ENCODE results near the gene CPEB1.
A peak's percentile ranks its signal among the peaks of the same experiment; 100 is the strongest.
"Not testable (repeated sequence)": the region's sequence is repeated elsewhere in the genome, so short reads cannot be mapped to it uniquely, and the experiment has no call there.

Gene CPEB1

GRCh38 chr15:82545002-82545401, 102.2 kb downstream of the CPEB1 start:
- DNase-seq (ENCODE audit: low read depth) = no peak

DNA sequence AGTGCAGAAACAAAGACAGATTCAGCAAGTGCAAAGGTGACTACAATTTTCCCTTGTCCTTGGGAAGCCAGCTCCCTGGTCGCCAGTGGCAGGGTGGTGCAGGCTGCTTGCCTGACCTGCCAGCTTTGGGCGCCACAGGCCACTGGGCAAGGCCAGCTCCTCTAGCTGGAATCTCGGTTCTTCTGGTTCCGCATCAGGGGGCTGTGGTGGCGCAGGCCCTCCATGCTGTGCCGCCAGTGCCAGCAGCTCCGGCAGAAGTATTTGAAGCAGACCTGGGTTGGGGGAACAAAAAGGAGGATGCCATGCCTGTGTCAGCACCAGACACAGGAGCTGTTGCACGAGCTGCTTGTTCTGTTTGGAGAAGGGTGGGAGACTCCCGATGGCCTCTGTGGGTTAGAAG, 102.7 kb downstream of the CPEB1 start:
- DNase-seq (ENCODE audit: low read depth) = no peak

DNA sequence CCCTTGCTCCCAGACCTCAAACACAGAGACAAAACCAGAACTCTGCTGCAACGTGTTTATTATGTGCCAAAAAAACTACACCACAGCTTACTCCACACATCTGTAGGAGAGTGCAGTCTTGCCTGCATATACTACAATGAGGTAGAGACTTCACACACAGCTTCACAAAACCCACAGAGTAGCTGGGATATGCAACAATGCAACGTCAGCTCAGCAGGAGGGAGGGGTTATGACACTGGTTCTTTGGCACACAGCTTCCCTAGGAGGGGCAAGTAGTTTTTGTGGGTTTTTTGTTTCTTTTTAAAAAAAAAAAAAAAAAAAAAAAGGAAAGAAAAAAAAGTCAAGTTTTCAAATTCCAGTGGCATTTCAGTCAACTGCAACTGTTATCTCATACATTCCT, 104.0 kb downstream of the CPEB1 start:
- DNase-seq (ENCODE audit: low read depth) = no peak

GRCh38 chr15:82540984-82541431, 106.2 kb downstream of the CPEB1 start:
- no peak for DNase-seq (ENCODE audit: low read depth)

DNA sequence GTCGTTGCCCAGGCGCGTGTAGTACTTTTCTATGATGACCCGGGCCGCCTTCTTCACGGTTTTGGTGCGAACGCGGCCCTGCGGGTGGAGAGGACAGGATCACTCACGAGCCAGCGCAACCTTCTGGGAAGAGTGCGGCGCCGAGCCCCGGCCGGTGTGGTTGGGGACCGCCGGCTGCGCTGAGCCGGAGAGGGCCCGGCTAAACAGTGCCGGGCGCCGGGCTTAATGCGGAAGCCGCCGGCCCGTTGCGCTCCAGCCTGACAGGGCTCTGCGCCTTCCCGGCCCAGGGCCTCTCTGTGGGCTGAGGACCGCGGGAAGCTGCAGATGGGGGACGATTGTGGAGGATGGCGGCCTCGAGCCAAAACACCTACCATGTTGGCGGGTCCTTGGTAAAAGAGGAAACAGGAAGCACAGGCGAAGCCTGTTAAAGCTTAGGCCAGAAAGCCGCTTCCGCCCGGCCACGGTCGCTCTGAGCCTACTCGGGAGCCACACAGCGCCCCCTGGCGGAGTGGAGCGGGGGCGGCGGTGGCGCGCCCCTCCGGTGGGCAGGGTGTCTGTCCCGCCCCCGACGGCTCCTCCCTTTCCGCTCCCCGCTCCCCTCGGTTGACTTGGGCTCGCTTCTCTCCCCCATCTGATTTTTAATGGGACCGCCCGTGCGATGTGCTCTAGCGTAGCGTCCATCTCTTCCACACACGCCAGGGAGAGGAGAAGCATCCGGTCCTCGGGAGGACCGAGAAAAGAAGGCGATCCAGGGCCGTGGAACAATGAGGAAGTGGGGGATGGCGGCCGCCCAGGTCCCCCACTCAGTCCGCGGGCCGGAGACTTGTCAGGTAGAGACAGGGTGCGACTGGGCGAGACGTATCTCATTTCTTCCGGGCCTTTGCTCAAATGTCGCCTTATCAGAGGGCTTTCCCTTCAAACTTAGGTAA, 106.8 kb downstream of the CPEB1 start, which contains the start of gene RPS17:
TSS of gene RPS17 (minus strand) at position 403 of the 929 bp plus-strand sequence. CDS start at position 374, 29 bp downstream.
- peak; percentile 95 for DNase-seq (ENCODE audit: low read depth)

DNA sequence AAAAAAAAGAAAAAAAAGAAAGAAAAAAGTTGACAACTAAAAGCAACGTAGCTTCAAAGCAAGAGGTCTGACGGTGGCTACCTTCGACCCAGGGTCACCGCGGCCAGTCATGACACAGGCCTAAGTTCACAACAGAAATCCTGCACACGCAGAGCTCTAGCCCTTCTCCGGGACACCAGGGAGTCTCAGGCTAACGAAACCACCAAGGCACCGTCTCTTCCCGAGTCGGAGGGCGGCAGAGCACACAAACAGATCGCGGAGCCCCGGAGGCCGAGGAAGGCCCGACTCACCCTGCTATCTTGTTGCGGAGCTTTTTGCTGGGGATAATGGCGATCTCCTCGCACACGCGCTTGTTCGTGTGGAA, 107.5 kb downstream of the CPEB1 start:
- no peak for DNase-seq (ENCODE audit: low read depth)

DNA sequence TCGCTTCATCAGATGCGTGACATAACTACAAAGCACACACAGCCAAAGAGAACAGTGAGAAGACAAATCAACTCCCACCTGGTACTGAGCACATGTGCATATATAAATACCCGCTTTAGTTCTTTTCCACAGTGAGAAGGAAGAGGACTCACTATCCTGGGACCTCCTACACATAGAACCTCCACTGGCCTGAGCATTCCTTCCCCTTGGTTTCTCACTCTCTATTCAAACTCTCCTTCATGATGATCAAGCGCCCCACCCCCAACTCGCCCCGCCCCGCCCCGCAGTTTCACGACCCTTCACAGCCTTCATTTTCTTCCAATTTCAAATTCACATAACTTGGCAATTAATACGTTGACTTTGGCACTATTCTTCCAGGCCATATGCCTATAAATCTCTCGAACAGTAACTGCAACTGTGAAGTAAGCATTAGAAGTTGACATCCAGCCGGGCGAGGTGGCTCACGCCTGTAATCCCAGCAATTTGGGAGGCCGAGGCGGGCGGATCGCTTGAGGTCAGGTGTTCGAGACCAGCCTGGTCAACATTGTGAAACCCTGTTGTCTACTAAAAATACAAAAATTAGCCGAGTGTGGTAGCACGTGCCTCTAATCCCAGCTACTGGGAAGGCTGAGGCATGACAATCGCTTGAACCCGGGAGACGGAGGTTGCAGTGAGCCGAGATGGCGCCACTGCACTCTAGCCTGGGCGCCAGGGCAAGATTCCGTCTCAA, 108.0 kb downstream of the CPEB1 start:
- DNase-seq (ENCODE audit: low read depth) = no peak

DNA sequence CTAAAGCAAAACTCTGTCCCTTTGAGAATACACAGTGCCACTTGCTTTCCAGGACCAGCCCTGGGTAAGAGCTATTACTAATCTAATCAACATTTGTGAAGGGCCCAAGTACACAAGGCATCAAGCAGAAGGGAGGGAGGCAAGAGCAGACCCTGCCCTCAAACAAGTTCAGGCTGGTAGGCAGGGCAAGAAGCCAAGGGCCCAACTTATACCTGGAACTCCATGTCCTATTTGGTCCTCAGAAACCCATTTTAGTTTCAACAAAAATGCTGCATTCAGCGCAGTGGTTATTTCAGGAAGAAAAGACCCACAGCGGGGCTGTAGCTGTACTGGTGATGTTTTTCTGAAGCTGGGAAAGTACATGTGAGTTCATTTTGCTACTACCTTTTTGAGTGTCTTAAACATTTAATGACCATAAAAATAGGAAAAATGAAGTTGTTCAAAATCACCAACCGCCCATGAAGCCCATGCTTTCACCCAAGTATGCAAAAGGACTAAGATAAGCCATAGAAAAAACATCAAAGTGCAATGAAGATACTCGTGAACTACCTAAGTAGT, 109.7 kb downstream of the CPEB1 start:
- DNase-seq (ENCODE audit: low read depth) = no peak

DNA sequence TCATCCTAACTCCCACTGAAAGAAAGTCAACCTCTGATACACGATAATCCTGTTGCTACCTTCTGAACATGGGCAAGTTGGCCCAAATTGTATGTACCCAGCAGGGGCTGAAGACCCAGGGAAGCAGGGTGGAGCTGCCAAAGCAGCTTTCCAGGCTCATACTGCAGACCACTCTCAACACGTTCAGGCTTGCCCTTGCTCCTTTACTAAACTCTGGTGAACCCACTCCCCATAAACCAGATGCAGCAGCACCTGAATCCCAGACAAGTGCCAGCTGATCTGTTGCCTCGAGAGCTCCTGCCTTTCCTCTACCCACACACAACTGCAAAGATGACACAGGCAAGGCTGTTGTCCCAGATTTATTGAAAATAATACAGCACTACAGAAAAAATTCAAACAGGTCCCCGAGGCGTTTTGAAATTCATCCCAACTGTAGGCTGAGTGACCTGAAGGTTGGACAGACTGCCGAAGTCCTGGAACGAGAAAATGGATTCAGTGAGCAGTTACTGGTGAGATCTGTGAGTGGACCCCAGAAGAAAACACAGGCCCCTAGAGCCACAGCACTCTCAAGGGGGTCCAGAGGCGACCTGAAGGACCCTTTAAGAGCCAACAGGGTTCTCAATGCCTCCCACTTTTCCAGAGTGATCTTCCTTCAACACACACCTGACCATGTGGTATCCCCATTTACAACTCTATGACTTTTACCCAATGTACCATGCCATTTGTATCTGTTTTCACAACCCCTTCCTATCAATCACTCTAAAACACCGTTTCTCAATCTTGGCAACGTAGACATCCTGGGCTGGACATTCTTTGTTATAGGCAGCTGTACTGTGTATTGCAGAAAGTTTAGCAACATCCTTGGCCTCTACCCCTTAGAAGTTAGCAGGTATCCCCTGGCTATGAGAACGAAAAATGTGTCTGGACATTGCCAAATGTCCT, 110.5 kb downstream of the CPEB1 start:
- DNase-seq (ENCODE audit: low read depth) = no peak

DNA sequence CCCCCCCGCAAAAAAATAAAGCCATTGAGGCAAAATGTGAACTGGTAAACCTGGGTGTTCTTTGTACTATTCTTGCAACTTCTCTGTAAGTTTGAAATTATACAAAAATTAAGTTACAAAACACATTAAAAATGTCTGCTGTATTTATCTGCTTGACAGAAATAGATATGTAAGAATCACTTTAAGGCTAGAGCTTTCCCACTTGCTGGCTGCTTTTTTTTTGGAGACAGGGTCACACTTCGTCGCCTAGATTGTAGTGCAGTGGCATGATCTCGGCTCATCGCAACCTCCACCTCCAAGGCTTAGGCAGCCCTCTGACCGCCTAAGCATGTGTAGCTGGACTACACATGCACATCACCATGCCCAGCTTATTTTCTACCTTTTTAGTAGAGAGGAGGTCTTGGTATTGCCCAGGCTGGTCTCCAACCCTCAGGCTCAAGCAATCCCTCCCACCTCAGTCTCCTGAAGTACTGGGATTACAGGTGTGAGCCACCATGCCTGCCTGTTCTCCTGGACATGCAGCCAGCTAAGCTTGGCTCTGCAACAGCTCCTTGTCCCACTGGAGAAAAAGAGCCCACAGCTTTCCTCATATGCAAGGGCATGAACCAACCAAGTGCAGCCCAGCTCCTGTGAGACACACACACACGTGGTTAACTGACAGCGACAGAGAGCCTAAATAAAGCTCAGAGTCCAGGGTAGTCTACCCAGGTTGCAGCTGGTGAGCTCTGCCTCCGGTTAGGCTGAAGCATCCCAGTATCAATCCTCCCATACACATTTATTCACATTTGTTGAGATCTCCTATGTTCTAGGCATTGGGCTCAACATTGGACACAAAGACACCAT, 111.4 kb downstream of the CPEB1 start:
- no peak for DNase-seq (ENCODE audit: low read depth)

GRCh38 chr15:82535151-82535550, 112.0 kb downstream of the CPEB1 start:
- DNase-seq (ENCODE audit: low read depth) = not testable (repeated sequence)

GRCh38 chr15:82534457-82534861, 112.7 kb downstream of the CPEB1 start:
- not testable (repeated sequence) for DNase-seq (ENCODE audit: low read depth)

- DNase-seq (ENCODE audit: low read depth) = no peak
These were observed 113.4 kb downstream of the CPEB1 start for GRCh38 chr15:82533801-82534200.

- no peak for DNase-seq (ENCODE audit: low read depth)
These were observed 114.1 kb downstream of the CPEB1 start for GRCh38 chr15:82532991-82533481.

DNA sequence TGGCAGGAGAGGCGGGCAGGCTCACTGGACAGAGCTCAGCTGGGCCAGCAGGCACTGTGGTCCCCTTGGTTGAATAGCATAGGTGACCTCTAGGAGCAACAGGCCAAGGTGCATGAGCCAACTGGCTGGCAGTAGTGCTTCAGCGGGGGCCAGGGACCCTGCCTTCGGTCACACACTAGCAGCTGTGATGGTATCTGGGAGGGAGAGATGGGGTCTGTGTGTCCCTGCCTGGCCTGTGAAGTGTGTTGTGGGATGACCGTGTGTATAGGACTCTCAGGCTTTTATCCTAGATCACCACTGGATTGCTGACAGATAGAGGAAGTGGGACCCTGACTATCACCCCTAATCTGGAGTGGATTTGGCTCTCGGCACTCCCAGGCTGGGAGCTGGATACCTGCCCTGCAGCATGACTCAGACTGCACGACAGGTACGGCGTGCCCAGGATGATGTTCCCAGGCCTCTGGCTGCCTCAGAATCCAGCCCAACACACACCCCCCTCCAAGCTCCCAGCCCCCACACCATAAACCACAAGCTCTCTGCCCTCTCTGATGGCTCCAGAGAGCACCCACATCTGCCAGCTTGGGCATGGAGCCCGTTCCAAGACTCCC, 114.7 kb downstream of the CPEB1 start:
- no peak for DNase-seq (ENCODE audit: low read depth)

GRCh38 chr15:82531496-82532382, 115.4 kb downstream of the CPEB1 start:
- no peak for DNase-seq (ENCODE audit: low read depth)

GRCh38 chr15:82530606-82531379, 116.4 kb downstream of the CPEB1 start:
- peak; percentile 37 for DNase-seq (ENCODE audit: low read depth)

DNA sequence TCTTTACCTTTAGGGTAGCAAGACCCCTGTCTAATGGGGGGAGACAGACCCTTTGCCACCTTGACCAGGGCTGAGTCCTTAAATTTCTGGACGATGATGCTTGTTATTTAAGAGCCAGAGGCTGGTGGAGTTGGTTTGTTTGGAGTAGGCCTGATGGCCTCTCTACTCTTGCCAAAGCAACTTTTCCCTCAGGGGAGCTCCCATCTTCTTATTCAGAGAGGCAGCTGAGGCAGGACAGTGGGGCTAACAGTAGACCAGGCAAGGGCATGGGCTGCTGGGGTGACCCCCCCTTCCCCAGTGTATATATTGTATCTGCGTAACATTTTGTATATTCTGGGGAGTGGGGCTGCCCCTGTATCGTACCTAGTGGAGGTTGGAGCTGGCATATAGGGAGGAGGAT, 117.2 kb downstream of the CPEB1 start:
- DNase-seq (ENCODE audit: low read depth) = no peak
